Common myeloid progenitor, CD34-positive (primary cell): ENCODE measurements around the gene SLC22A7.

Source experiments
- CTCF ChIA-PET: fragments of 350-600 bp; sonication (Branson Sonifier 250); formaldehyde crosslinking; loops from one replicate; lab custom pipeline; 2021; ENCODE audit warnings: antibody characterized with exemption; lab: Charles Lee
- POLR2A ChIA-PET: fragments of 350-600 bp; sonication (Branson Sonifier 250); formaldehyde crosslinking; loops from one replicate; lab custom pipeline; 2021; ENCODE audit warnings: antibody characterized with exemption; lab: Charles Lee
- DNase-seq, 3 donors: peaks; one replicate each; pipeline versions ENCODE4 v3.0.0 to v3.0.0-alpha.2; 2013
- H3K27ac ChIP-seq, 2 experiments: 1 replicate in 1 of 2; 2 replicates in 1 of 2; pipeline ENCODE4 v1.7.0; 2013; ENCODE audit warnings: inconsistent platforms in 2 of 2, low read length in 2 of 2, mild to moderate bottlenecking in 2 of 2, low read depth in 1 of 2, moderate library complexity in 1 of 2; ENCODE audit not compliant: severe bottlenecking in 2 of 2, insufficient read depth in 1 of 2, poor library complexity in 1 of 2
- H3K27me3 ChIP-seq, 5 experiments: replicated peaks in 2 of 5; 1 replicate in 3 of 5; 2 replicates in 2 of 5; pipeline versions ENCODE4 v1.6.1 to v1.7.0; 2013; ENCODE audit warnings: low read length in 4 of 5, mild to moderate bottlenecking in 2 of 5, moderate library complexity in 2 of 5, inconsistent platforms in 1 of 5; ENCODE audit not compliant: insufficient read depth in 5 of 5, control insufficient read depth in 4 of 5
- H3K36me3 ChIP-seq, 4 experiments: 1 replicate in 2 of 4; 2 replicates in 2 of 4; pipeline versions ENCODE4 v1.6.1 to v1.7.0; 2013; ENCODE audit warnings: low read length in 3 of 4, control low read depth in 1 of 4, mild to moderate bottlenecking in 1 of 4; ENCODE audit not compliant: control insufficient read depth in 4 of 4, insufficient read depth in 4 of 4
- H3K4me1 ChIP-seq, 4 experiments: 1 replicate in 3 of 4; 2 replicates in 1 of 4; pipeline versions ENCODE4 v1.6.1 to v1.7.1; 2013; ENCODE audit warnings: low read length in 3 of 4, mild to moderate bottlenecking in 3 of 4, control low read depth in 1 of 4, inconsistent platforms in 1 of 4, moderate library complexity in 1 of 4; ENCODE audit not compliant: control insufficient read depth in 4 of 4, insufficient read depth in 4 of 4; ENCODE audit errors: control extremely low read depth in 1 of 4
- H3K4me3 ChIP-seq, 7 experiments: 1 replicate in 4 of 7; 2 replicates in 3 of 7; pipeline versions ENCODE4 v1.5.1 to v1.7.0; 2013; ENCODE audit warnings: mild to moderate bottlenecking in 7 of 7, low read length in 6 of 7, moderate library complexity in 6 of 7, inconsistent platforms in 2 of 7, low read depth in 2 of 7, control low read depth in 1 of 7; ENCODE audit not compliant: insufficient read depth in 4 of 7, control insufficient read depth in 1 of 7; ENCODE audit errors: extremely low read depth in 1 of 7
- H3K9me3 ChIP-seq, 5 experiments: 1 replicate in 4 of 5; 2 replicates in 1 of 5; pipeline versions ENCODE4 v1.6.1 to v1.7.1; 2013; ENCODE audit warnings: low read length in 4 of 5, mild to moderate bottlenecking in 2 of 5, inconsistent platforms in 1 of 5, low read depth in 1 of 5, moderate library complexity in 1 of 5; ENCODE audit not compliant: control insufficient read depth in 4 of 5, insufficient read depth in 2 of 5; ENCODE audit errors: control extremely low read depth in 1 of 5
- WGBS: methylation state at CpG from one replicate; pipeline ENCODE4 v1.1.5; 2013; ENCODE audit not compliant: insufficient coverage; 5-methylcytosine and 5-hydroxymethylcytosine counted together

The SLC22A7 gene

DNA sequence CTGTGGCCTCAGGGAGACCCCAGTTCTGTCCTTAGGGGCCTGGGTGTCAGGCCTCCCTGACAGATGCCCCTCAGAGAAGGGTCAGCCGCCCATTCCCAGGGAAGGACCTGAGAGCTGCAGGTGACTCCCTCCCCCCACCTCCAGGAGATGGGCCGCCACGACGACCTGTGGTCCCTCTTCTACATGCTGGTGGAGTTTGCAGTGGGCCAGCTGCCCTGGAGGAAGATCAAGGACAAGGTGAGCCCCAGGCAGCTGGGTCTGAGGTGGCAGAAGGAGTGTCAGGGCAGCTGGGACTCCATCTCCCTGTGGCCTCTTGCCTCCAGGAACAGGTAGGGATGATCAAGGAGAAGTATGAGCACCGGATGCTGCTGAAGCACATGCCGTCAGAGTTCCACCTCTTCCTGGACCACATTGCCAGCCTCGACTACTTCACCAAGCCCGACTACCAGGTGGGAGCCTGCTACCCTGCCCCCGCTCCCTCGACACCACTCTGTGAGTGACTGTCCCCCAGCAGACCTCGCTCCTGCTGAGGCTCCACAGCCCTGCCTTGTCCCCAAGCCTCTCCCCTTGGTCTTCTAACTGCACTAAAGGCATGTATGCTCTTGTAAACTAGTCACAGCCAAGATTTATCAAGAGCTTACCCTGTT is 42.5 kb upstream of the SLC22A7 start:
- 93% methylated on average over 8 of the region's 11 CpGs for WGBS
- H3K4me3 ChIP-seq = no peak overlapping the region
- H3K36me3 ChIP-seq = no peaks in the 10 kb centered on the region
- peaks cover 0 to 33% (median 15%) of the 10 kb centered on the region in 5 experiments for H3K27me3 ChIP-seq
- ChIA-PET CTCF (interaction anchor here (0.7 to 1.3 kb wide), 3 partner anchors 9 to 115 kb away, joined by 3 read pairs; no protein-coding TSS in a partner anchor), POLR2A (no interaction called here)
- peaks cover 0 to 4% (median 0%) of the 10 kb centered on the region in 4 experiments for H3K4me1 ChIP-seq
- no peak for DNase-seq
- H3K9me3 ChIP-seq = no peaks in the 10 kb centered on the region
- no peak overlapping the region for H3K27ac ChIP-seq

DNA sequence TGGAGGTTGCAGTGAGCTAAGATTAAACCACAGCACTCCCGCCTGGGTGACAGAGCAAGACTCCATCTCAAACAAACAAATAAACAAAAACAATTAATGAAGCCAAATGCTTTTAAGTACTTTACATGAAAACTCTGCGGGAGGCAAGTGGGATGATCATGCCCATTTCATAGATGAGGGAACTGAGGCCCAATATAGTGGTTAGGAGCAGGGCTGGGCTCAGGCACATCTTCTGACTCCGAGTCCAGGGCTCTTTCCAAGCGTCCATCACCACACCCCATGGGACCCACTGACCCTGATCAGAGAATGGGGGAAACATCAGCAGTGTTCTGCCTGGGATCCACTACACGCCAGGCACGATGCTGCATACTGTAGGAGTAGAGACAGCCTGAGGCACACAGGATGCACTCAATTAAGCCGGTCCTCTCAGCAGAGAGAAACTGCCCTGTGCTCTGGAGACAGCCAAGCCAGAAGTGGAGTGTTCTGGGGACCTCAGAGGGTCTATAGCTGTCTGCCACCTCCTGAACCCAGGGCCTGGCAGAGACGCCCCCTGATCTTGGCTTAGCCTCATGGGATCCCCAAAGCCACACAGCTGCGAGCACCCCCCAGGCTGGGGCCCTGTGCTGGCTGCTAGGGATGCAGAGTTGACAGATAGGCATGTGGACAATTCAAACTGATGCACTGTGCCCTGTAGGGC is 41.2 kb upstream of the SLC22A7 start:
- ChIA-PET CTCF (interaction anchor here (1.1 kb wide), 1 partner anchor 114 kb away, joined by 3 read pairs; no protein-coding TSS in a partner anchor), POLR2A (no interaction called here)
- no peak for DNase-seq
- H3K36me3 ChIP-seq = no peaks in the 10 kb centered on the region
- no peak overlapping the region for H3K4me3 ChIP-seq
- H3K9me3 ChIP-seq = no peaks in the 10 kb centered on the region
- H3K4me1 ChIP-seq = no peaks in the 10 kb centered on the region
- 98% methylated on average over 5 of the region's 9 CpGs for WGBS
- peaks cover 0 to 21% (median 6%) of the 10 kb centered on the region in 5 experiments for H3K27me3 ChIP-seq
- no peak overlapping the region for H3K27ac ChIP-seq

DNA sequence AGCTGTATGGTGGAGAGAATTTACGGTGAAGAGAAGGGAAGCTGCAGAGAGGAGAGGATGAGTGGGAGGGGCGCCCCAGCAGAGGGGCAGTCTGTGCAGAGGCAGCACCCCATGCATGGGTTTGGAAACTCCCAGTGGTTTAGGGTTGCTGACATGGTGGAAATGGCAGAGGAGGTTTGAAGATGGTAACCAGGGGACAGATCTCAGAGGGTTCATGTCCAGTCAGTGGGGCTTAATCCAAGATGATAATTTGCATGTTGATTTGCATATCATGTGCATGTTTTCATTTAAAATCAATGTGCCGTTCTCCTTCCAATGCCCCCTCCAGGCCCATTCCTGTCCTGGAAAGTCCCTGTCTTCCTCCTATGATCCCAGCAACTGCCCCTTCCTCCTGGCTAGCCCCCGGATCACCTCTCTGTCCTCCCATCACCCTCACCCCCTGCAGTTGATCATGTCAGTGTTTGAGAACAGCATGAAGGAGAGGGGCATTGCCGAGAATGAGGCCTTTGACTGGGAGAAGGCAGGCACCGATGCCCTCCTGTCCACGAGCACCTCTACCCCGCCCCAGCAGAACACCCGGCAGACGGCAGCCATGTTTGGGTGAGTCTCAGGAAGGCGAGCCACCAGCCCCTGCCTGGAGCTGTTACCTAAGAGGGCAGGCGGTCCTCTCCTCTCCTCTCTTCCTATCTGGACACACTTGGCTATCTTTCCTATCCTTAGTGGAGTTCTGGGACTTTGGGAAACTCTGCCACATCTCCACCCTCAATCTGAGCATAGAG is 40.5 kb upstream of the SLC22A7 start:
- H3K4me1 ChIP-seq = no peaks in the 10 kb centered on the region
- POLR2A ChIA-PET = no interaction called here
- no peak overlapping the region for H3K27ac ChIP-seq
- no peaks in the 10 kb centered on the region for H3K9me3 ChIP-seq
- H3K36me3 ChIP-seq = no peaks in the 10 kb centered on the region
- no peak for DNase-seq
- no peak overlapping the region for H3K4me3 ChIP-seq
- CTCF ChIA-PET = interaction anchor here (2.2 kb wide), 1 partner anchor 77 kb away, joined by 6 read pairs; no protein-coding TSS in a partner anchor
- 91% methylated on average over 12 of the region's 12 CpGs for WGBS
- H3K27me3 ChIP-seq = peaks cover 0 to 13% (median 5%) of the 10 kb centered on the region in 5 experiments

DNA sequence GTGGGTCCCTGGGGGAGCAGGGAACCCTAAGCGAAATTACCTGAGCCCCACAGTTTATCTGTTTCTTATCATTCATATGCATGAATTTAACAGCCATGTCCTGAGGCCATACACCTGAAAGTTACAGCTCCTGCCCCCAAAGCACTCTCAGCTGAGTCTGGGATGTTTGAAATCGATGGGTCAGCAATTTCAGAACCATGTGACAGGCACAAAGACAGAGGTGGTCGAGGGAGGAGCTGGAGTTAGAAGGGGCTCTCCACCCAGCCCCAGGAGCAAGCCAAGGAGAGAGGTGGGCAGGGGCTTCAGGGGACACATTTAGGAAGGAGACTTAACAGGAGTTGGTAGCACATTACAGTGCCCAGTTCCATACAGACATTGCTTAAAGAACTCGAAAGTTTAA is 39.9 kb upstream of the SLC22A7 start:
- Histone ChIP-seq H3K36me3 (no peaks in the 10 kb centered on the region), H3K4me3 (no peak overlapping the region), H3K27ac (no peak overlapping the region), H3K9me3 (no peaks in the 10 kb centered on the region), H3K4me1 (no peaks in the 10 kb centered on the region), H3K27me3 (peaks cover 0 to 7% (median 5%) of the 10 kb centered on the region in 5 experiments)
- ChIA-PET CTCF (interaction anchor here (2.2 kb wide), 1 partner anchor 77 kb away, joined by 6 read pairs; no protein-coding TSS in a partner anchor), POLR2A (no interaction called here)
- DNase-seq = no peak
- WGBS = 89% methylated on average over 3 of the region's 4 CpGs

DNA sequence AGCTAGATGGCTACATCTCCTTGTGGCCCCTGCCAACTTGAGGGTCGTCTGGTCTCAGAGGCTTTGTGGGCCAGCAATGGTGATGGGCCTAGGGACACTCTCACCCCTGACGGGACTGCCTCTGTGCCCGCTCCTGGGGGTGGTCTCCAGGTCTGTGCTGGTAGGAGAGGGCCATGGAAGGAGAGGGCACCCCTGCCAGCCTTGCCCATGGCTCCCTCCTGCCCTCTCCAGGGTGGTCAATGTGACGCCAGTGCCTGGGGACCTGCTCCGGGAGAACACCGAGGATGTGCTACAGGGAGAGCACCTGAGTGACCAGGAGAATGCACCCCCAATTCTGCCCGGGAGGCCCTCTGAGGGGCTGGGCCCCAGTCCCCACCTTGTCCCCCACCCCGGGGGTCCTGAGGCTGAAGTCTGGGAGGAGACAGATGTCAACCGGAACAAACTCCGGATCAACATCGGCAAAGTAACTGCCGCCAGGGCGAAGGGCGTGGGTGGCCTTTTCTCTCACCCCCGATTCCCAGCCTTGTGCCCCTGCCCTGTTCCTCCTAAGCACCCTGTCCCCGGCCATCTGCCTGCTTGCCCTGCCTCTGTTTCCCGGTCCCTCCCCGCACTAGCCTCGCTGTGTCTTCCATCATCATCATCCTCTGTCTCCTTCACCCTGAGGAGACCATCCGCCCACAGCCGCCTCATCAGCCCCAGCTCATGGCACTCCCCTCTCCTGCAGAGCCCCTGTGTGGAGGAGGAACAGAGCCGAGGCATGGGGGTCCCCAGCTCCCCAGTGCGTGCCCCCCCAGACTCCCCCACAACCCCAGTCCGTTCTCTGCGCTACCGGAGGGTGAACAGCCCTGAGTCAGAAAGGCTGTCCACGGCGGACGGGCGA is 39.0 kb upstream of the SLC22A7 start:
- WGBS = 93% methylated on average over 21 of the region's 30 CpGs
- Histone ChIP-seq H3K27ac (no peak overlapping the region), H3K27me3 (peaks cover 0 to 4% (median 2%) of the 10 kb centered on the region in 5 experiments), H3K9me3 (no peaks in the 10 kb centered on the region), H3K4me1 (no peaks in the 10 kb centered on the region), H3K36me3 (no peaks in the 10 kb centered on the region), H3K4me3 (no peak overlapping the region)
- ChIA-PET CTCF (interaction anchor here (1.5 to 4.4 kb wide), 4 partner anchors 8 to 247 kb away, joined by 3 to 13 read pairs (median 5); no protein-coding TSS in a partner anchor), POLR2A (no interaction called here)
- no peak for DNase-seq

DNA sequence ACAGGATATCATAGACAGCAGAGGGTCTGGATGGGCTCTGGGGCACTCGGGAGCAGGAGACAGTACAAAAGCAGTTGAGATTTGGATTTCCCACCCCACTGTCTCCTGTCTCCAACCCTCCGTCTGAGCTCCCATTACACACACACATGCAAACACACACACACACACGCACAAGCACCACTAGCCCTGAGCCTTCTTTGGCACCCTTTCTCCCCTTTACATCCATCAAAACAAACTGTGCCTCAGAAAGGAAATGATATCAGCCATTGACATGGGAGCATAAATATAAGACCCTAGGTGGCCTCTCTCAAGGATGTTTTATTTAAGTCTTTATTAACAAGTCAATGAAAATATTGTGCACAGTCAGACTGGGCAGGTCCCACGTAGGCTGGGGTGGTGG is 37.3 kb upstream of the SLC22A7 start:
- Histone ChIP-seq H3K27ac (no peak overlapping the region), H3K4me3 (no peak overlapping the region), H3K4me1 (no peaks in the 10 kb centered on the region), H3K27me3 (peaks cover 0 to 3% (median 0%) of the 10 kb centered on the region in 5 experiments), H3K36me3 (no peaks in the 10 kb centered on the region), H3K9me3 (no peaks in the 10 kb centered on the region)
- DNase-seq = no peak
- 93% methylated on average over 3 of the region's 4 CpGs for WGBS
- POLR2A ChIA-PET = interaction anchor here (0.6 kb wide), 1 partner anchor 59 kb away, joined by 3 read pairs; no protein-coding TSS in a partner anchor
- CTCF ChIA-PET = interaction anchor here (1.8 to 4.4 kb wide), 5 partner anchors 9 to 231 kb away, joined by 4 to 13 read pairs (median 6); no protein-coding TSS in a partner anchor
